Measurements from ENCODE around the gene RETREG3. TPM values are rescaled to one million over a fixed set of nuclear protein-coding genes. Genes with fewer than 3 reads are reported as not detected.

RETREG3 gene
- total and polyA plus RNA-seq, 9 of the 15 experiments (the other 6 are each of a cell fraction or from before 2014, with no cell fraction given): 4.1 to 39.0 (median 16.9) TPM

DNA sequence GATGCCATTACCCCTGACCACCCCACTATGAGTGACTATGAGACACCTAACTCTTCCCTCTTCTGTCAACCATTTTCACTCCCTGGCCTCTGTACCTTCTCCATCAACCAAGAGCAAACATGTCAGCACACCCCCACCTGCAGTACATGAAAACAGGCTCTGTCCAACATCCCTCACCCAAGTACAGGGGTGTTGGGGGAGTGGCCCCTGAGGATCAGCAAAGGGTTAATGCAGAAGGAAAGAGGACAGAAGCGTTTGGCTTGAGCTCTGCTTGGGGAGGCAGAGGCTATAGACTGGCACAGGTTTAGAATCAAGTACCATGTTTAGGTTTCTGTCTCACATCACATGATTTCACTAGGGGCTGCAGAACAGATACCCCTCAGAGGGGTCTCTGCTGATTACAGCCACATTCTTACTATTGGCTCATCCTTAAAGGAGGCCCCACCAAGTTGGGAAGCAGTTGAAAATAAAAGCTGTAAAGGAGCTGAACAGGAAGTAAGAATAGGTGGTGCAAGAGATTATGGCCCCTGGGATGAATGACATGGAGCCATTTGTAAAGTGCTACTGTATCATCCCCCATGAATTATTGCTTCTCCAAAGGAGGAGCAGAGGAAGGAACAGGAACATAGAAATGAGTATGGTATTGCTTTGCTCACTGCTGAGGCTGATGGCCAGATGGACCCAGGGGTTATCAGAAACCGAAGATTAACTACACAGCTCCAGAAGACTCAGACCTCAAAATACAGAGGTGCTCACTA lies 29.2 kb downstream of the RETREG3 start (continued):
- TF ChIP-seq, protein P1, sequence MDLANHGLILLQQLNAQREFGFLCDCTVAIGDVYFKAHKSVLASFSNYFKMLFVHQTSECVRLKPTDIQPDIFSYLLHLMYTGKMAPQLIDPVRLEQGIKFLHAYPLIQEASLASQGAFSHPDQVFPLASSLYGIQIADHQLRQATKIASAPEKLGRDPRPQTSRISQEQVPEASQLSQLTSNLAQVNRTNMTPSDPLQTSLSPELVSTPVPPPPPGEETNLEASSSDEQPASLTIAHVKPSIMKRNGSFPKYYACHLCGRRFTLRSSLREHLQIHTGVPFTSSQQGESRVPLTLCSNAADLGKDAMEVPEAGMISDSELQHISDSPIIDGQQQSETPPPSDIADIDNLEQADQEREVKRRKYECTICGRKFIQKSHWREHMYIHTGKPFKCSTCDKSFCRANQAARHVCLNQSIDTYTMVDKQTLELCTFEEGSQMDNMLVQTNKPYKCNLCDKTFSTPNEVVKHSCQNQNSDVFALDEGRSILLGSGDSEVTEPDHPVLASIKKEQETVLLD (IDR thresholded peaks at IDR 0.05): no peak
- TF ChIP-seq CREBBP (IDR thresholded peaks at IDR 0.05; ENCODE audit: low read depth, low read length): no peak
- no peak for TF ChIP-seq GTF2E2 (tag; IDR thresholded peaks at IDR 0.05)
- TF ChIP-seq, protein P2, sequence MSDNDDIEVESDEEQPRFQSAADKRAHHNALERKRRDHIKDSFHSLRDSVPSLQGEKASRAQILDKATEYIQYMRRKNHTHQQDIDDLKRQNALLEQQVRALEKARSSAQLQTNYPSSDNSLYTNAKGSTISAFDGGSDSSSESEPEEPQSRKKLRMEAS (CRISPR knock-in tag; IDR thresholded peaks at IDR 0.05): no peak
- no peak for TF ChIP-seq ARID1B (IDR thresholded peaks at IDR 0.05)
- TF ChIP-seq, protein P3, sequence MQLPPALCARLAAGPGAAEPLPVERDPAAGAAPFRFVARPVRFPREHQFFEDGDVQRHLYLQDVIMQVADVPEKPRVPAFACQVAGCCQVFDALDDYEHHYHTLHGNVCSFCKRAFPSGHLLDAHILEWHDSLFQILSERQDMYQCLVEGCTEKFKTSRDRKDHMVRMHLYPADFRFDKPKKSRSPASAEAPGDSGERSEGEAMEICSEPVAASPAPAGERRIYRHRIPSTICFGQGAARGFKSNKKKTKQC (CRISPR knock-in tag; IDR thresholded peaks at IDR 0.05): no peak
- TF ChIP-seq MECOM (CRISPR knock-in tag; IDR thresholded peaks at IDR 0.05): no peak
- no peak for TF ChIP-seq SRF (CRISPR knock-in tag; IDR thresholded peaks at IDR 0.05)
- TF ChIP-seq, protein P4, sequence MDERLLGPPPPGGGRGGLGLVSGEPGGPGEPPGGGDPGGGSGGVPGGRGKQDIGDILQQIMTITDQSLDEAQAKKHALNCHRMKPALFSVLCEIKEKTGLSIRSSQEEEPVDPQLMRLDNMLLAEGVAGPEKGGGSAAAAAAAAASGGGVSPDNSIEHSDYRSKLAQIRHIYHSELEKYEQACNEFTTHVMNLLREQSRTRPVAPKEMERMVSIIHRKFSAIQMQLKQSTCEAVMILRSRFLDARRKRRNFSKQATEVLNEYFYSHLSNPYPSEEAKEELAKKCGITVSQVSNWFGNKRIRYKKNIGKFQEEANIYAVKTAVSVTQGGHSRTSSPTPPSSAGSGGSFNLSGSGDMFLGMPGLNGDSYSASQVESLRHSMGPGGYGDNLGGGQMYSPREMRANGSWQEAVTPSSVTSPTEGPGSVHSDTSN (CRISPR knock-in tag; IDR thresholded peaks at IDR 0.05; ENCODE audit: low read depth): no peak
- TF ChIP-seq, protein P4 (tag; conservative IDR thresholded peaks at IDR 0.05; ENCODE audit: low read depth): peak; percentile 72
- TF ChIP-seq ZNF175 (CRISPR knock-in tag; IDR thresholded peaks at IDR 0.05; ENCODE audit: low read depth): no peak
- TF ChIP-seq, protein P5, sequence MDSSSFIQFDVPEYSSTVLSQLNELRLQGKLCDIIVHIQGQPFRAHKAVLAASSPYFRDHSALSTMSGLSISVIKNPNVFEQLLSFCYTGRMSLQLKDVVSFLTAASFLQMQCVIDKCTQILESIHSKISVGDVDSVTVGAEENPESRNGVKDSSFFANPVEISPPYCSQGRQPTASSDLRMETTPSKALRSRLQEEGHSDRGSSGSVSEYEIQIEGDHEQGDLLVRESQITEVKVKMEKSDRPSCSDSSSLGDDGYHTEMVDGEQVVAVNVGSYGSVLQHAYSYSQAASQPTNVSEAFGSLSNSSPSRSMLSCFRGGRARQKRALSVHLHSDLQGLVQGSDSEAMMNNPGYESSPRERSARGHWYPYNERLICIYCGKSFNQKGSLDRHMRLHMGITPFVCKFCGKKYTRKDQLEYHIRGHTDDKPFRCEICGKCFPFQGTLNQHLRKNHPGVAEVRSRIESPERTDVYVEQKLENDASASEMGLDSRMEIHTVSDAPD (CRISPR knock-in tag; IDR thresholded peaks at IDR 0.05): no peak
- TF ChIP-seq, protein P6, sequence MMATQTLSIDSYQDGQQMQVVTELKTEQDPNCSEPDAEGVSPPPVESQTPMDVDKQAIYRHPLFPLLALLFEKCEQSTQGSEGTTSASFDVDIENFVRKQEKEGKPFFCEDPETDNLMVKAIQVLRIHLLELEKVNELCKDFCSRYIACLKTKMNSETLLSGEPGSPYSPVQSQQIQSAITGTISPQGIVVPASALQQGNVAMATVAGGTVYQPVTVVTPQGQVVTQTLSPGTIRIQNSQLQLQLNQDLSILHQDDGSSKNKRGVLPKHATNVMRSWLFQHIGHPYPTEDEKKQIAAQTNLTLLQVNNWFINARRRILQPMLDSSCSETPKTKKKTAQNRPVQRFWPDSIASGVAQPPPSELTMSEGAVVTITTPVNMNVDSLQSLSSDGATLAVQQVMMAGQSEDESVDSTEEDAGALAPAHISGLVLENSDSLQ (IDR thresholded peaks at IDR 0.05): peak; percentile 55
